HG02938 (cell line): Measurements from ENCODE around the gene MARK4.
"Not testable (repeated sequence)": the region's sequence is repeated elsewhere in the genome, so short reads cannot be mapped to it uniquely, and the experiment has no call there.

Experiments used
- ATAC-seq: cut with Tn5 transposase; IDR thresholded peaks from one replicate; pipeline ENCODE4 v1.9.1; 2021; ENCODE audit warnings: mild to moderate bottlenecking, moderate library complexity; ENCODE audit not compliant: unreplicated experiment

Gene MARK4

GRCh38 chr19:45304141-45304926 is 53.3 kb downstream of the MARK4 start:
- no peak for ATAC-seq

GRCh38 chr19:45305007-45305406 is 53.9 kb downstream of the MARK4 start:
- no peak for ATAC-seq

- ATAC-seq: no peak
Measured at GRCh38 chr19:45305421-45305820, 54.4 kb downstream of the MARK4 start.

- no peak for ATAC-seq
Measured at GRCh38 chr19:45306040-45306439, 55.0 kb downstream of the MARK4 start.

DNA sequence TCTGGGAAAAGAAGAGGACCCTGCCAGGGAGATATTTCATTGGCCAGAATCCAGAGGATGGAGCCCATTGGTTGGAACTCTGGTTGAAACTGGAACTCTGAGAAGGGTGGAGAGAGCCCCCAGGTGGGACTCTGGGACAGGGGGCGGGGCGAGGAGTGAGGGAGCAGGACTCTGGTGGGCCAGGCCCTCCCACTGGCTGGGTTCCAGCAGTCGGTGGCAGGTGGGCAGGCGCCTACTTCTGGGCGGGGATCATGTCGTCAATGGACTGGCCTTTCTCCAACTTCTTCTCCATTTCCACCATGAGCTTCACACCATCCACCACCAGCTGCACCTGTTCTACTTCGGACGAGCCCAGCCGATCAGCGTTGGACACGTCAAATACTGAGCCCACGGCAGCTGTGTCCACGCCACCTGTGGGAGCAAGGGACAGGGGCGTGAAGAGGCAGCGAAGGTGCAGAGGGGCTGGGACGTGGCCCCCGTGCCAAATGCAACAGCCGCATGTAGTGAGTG is 55.5 kb downstream of the MARK4 start:
- no peak for ATAC-seq

DNA sequence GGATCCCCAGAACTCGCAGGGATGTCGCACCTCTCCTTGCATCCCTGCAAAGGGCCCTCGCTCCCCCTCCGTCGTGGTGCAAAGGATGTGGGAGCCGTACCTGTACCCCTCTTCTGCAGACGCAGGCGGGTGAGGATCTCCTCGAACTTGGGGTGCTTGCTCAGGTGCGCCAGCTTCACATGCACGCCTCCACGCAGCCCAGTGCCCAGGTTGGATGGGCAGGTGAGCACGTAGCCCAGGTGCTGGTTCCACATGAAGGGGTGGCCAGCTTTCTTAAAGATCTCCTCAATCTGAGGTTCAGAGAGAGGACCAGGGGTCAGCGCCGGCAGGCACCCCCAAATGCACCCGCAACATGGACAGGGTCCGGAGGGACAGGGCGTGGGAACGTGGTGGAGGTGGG is 56.3 kb downstream of the MARK4 start:
- no peak for ATAC-seq

DNA sequence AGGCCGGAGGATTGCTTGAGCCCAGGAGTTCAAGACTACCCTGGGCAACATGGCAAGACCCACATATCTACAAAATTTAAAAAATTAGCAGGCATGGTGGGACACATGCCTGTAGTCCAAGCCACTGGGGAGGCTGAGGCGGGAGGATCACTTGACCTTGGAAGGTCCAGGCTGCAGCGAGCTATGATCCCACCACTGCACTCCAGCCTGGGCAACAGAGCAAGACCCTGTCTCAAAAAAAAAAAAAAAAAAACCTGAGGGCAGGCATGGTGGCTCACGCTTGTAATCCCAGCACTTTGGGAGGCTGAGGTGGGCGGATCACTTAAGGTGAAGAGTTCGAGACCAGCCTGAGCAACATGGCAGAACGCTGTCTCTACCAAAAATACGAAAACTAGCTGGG is 58.3 kb downstream of the MARK4 start:
- ATAC-seq: not testable (repeated sequence)

DNA sequence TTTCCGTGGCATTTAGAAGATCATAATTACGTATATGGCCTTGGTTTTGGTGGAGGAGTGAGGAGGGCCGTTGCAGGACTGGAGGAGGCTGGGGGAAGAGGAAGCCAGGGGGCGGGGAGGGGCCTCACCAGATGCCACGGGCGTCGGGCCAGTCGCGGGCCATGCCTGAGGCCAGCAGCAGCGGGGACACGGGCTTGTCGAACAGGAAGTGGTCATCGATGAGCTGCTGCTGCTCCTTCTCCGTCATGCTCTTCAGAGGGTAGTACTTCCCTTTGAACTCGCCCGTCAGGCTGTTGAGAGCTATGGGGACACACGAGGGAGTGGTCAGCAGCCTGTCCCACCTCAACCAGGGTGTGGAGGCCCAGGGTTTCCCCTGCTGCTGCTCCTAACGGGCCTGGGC is 60.5 kb downstream of the MARK4 start:
- ATAC-seq: no peak

DNA sequence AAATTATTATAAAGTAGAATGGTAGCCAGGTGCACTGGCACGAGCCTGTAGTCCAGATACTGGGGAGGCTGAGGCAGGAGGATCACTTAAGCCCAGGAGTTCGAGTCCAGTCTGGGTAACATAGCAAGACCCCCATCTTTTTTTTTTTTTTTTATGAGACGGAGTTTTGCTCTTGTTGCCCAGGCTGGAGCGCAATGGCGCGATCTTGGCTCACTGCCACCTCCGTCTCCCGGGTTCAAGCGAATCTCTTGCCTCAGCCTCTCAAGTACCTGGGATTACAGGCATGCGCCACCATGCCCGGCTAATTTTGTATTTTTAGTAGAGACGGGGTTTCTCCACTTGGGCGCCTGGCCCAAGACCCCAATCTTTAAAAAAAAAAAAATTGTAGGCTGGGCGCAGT is 61.2 kb downstream of the MARK4 start:
- not testable (repeated sequence) for ATAC-seq

DNA sequence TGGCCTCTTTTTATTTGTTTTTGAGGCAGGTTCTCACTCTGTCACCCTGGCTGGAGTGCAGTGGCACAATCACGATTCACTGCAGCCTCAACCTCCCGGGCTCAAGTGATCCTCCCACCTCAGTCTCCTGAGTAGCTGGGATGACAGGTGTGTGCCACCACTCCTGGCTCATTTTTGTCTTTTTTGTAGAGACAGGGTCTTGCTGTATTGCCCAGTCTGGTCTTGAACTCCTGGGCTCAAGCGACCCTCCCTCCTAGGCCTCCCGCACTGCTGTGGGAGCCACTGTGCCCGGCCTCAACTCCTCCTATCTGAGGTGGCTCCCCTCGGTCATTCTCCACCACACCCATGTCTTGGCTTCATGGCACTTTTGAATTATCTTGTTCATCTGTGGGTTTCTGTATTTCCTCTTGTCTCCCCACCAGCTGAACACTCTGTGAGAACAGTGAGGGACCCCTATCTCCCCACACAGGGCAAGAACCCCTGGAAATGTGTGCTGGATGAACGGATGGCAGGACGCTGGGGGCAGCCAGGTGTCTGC is 63.7 kb downstream of the MARK4 start:
- no peak for ATAC-seq

- no peak for ATAC-seq
Measured at GRCh38 chr19:45315304-45315703, 64.2 kb downstream of the MARK4 start.

DNA sequence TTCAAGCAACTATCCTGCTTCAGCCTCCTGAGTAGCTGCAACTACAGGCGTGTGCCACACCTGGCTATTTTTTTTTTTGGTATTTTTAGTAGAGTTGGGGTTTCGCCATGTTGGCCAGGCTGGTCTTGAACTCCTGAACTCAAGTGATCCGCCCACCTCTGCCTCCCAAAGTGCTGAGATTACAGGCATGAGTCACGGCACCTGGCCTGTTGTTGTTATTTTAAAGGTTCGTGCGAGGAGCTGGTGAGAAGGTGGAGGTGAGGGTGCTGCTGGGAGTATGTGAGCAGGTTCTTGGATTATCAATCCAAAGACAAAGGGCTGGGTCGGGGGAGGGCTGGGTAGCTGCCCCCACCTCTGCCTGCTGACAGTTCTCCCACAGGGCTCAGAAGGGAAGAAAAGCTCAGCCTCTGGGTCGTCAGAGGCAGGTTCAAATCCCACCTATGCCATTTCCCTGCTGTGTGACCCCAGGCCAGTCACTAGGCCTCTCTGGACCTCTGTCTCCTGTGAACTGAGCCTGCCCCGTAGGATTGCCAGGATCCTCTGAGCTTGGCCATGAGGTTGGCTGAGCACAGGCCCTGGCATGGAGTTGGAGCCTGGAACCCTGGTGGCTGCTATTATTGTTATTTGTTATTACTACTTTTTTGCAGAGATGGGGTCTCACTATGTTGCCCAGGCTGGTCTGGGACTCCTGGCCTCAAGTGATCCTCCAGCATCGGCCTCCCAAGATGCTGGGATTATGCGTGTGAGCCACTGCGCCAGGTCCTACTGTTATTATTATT is 70.1 kb downstream of the MARK4 start:
- no peak for ATAC-seq

DNA sequence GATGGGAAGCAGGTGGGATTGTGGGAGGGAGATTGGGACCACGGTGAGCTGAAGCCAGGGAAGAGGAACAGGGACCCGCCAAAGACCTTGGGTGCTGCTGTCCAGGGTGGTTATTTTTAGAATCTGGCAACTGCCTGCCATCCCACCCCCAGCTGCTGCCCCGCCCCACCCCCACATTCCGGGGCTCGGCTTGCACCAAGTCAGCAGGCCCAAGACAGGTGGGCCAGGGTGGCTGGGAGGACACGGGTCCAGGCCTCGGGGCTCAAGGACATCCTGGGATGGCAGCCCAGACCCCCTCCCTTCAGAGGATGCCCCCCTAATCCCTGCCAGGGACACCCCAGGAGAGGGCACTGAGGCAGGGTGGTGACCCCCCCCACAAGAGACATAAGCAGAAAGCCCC is 70.8 kb downstream of the MARK4 start:
- no peak for ATAC-seq

DNA sequence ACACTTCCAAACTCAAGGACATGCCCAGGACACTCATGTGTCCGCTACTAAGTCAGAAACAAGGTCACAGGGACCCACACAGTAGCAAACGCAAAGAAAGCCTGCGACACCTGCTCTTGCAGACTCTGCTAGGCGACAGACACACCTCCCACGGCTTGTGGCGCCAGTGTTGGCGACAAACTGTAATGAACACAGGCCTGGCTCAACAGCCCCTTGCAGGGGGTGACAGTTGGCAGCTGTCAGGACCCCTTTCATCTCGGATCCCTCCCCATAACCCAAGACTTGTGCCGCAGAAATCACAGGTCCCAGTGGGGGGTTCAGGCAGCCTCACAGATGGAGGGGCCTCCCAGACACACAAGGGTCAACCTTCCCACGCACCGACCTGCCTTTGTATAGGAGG is 71.2 kb downstream of the MARK4 start:
- no peak for ATAC-seq

DNA sequence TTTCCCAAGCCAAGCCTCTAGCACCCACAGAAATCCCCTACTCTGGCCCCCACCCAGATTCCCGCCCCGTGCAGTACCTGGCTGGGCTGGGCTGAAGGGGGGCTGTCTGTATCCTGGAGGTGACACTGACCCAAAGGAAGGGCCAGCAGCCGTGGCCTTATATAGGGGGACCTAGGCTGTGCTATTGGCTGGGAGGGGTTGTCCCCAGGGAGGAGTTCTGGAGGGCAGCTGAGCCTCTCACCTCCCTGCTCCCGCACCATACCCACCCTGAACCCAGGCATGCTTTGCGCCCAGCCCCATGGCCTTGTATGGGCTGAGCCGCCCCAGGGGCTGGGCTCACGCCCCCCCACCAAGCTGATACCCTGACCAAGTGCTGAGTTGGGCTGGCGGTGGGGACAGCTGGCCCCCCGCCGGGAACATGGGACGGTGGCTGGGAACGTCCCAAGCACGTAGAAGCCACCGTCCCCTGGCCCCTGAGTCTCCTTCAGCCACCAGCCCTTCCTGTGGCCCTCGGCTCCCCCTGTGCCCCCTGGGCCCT is 71.7 kb downstream of the MARK4 start, which contains the start of gene CKM:
TSS of gene CKM (minus strand) at position 132 of the 538 bp plus-strand sequence. CDS start 3,162 bp downstream, outside the sequence.
- ATAC-seq: no peak

DNA sequence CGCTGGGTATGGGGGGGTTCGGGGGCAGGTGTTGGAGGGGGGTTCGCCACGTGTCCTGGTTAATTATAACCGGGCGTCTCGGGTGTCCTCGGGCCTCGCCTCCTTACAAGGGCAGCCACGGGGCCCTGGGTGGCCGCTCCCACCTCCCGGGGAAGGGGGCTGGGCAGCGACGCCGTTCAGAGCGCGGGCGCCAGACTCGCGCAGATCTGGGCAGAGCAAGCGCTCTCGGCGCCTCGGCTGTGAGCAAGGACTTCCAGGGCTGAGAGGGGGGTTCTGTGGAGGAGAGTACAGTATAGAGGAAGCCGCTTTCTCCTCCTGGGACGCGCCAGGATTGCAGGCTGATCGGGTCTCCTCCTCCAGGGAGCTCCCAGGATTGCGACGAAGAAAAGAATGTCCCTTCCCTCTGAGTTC is 72.6 kb downstream of the MARK4 start:
- ATAC-seq: no peak

- no peak for ATAC-seq
Measured at GRCh38 chr19:45324349-45324907, 73.4 kb downstream of the MARK4 start.

- no peak for ATAC-seq
Measured at GRCh38 chr19:45327404-45328143, 76.5 kb downstream of the MARK4 start.

GRCh38 chr19:45331411-45331810 is 80.3 kb downstream of the MARK4 start:
- no peak for ATAC-seq

GRCh38 chr19:45333609-45334303 is 82.7 kb downstream of the MARK4 start:
- no peak for ATAC-seq
